ENCODE measurements around the gene KIF1A.
"Not testable (repeated sequence)": the region's sequence is repeated elsewhere in the genome, so short reads cannot be mapped to it uniquely, and the experiment has no call there.

KIF1A gene

GRCh38 chr2:240784629-240785423, 35.2 kb downstream of the KIF1A start:
- DNase-seq = no peak

- no peak for DNase-seq
Observed at GRCh38 chr2:240783819-240784621, 36.0 kb downstream of the KIF1A start.

GRCh38 chr2:240782886-240783818, 36.9 kb downstream of the KIF1A start:
- no peak for DNase-seq

GRCh38 chr2:240782221-240782885, 37.7 kb downstream of the KIF1A start:
- DNase-seq = no peak

GRCh38 chr2:240781471-240782220, 38.4 kb downstream of the KIF1A start:
- no peak for DNase-seq

- no peak for DNase-seq
Observed at GRCh38 chr2:240780023-240780700, 39.9 kb downstream of the KIF1A start.

GRCh38 chr2:240779250-240779832, 40.7 kb downstream of the KIF1A start:
- DNase-seq = not testable (repeated sequence)

DNA sequence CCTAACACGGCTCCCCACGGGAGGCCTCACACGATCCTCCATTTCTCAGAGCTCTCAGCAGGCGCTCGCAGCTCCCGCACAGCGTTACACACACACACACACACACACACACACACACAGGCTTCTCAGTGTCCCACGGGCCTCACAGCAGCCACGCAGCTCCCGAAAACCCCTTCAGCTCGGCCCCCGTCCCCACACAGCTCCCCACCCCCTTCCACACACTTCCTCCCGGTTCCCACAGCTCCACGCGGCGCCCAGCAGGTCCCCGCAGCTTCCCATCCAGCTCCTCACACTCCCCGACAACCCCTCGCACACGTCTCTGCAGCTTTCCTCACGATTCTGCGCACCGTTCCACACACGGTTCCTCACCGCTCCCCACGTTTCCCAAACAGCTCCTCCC, 41.6 kb downstream of the KIF1A start:
- no peak for DNase-seq

GRCh38 chr2:240777456-240778212, 42.4 kb downstream of the KIF1A start:
- no peak for DNase-seq

GRCh38 chr2:240775905-240776304, 44.1 kb downstream of the KIF1A start:
- DNase-seq = no peak

DNA sequence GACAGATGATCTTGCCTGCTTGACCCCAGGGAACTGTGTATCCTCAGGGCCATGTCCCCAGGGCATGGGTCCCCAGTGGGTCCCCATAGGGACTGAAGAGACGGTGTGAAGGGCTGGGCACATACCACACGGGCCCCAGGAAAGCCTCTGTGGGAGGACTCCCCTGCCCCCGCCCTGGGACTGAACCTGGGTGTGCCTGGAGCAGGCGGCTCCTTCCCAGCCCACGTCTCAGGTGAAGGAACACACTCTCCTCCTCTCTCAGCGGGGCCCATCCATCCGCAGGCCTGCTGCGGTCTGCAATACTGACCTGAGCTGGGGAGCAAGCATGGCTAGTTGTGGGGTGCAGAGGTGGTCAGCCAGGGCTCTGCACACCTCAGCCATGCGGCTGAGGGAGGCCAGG, 45.2 kb downstream of the KIF1A start:
- DNase-seq = no peak

DNA sequence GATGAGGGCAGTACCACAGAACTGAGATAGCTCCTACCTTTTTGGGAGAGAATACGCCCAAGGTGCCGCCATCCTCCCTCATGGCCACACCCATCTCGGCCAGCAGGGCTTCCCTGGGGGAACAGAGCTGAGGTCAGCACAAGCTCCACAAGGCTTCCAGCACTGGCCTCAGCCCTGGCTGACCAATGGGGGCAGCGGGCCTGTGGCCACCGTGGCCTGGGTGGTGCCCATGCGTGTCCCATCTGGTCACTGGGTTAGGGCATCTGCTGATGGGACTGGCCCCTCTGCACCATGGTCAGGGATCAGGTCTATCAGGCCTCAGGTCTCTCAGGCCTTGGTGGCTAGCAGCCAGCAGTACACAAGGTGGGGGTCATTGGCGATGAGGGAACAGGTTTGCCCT, 50.9 kb downstream of the KIF1A start:
- no peak for DNase-seq

- no peak for DNase-seq
Observed at GRCh38 chr2:240768216-240768615, 51.8 kb downstream of the KIF1A start.

DNA sequence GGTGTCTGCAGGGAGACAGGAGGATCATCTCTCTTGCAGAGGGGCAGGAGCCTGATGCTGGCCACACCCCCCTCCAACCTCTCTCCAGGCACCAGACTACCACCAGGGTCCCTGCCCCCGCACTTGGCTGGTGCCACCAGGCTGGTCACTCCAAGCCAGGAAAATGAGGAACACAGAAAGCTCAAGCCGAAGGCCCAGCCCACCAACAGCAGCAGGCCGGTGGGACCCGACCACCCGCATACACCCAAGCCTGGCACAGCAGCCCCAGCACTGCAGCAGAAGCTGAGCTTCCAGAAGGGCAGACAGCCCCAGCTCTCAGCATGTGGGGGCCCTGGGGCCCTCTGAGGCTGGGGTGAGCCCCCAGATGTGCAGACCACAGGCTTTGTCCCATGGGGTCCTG, 52.7 kb downstream of the KIF1A start:
- DNase-seq = no peak

- no peak for DNase-seq
Observed at GRCh38 chr2:240766072-240766471, 53.9 kb downstream of the KIF1A start.

- no peak for DNase-seq
Observed at GRCh38 chr2:240765007-240765406, 55.0 kb downstream of the KIF1A start.

DNA sequence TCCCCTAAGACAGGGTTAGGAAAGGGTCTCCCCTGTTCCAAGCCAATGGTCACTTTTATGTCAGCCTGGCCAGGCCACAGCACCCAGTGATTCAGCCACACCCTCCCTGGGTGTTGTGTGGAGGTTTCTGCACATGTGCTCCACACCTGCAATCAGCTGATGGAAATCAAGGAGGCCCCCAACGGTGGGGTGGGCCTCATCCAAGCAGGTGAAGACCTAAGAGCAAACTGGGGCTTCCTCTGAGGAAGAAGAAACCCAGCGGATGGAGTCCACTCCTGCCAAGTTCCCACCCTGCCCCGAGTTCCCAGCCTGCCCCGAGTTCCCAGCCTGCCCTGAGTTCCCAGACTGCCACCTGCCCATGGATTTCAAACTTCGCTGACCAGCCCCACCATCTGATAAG, 55.4 kb downstream of the KIF1A start:
- DNase-seq = no peak

- no peak for DNase-seq
Observed at GRCh38 chr2:240762971-240763370, 57.0 kb downstream of the KIF1A start.

GRCh38 chr2:240762249-240762648, 57.8 kb downstream of the KIF1A start:
- DNase-seq = no peak

All from CD4-positive, alpha-beta T cell treated with Interferon alpha-2 for 1 hour (primary cell).